Right cardiac atrium (tissue), 5 donors: ENCODE results near the gene BACH1. TPM values are rescaled to one million over a fixed set of nuclear protein-coding genes. Genes with fewer than 3 reads are reported as not detected.

ENCODE experiments used
- ATAC-seq, 2 donors: fragments of 200-7000 bp; cut with Tn5 transposase; one replicate each; pipeline versions ENCODE4 v1.8.0 to v1.9.1; 2020; ENCODE audit warnings: moderate library complexity in 2 of 2, mild to moderate bottlenecking in 1 of 2
- DNase-seq, 3 donors: peaks; one replicate each; pipeline ENCODE4 v3.0.0-alpha.2; 2020
- H3K27ac ChIP-seq: one replicate; pipeline ENCODE4 v1.5.1; 2013; ENCODE audit warnings: mild to moderate bottlenecking, low read length, control low read depth, moderate library complexity
- H3K27me3 ChIP-seq: one replicate; pipeline ENCODE4 v1.6.1; 2013; ENCODE audit not compliant: control insufficient read depth, insufficient read depth
- H3K4me1 ChIP-seq: one replicate; pipeline ENCODE4 v1.6.1; 2013; ENCODE audit warnings: low read length; ENCODE audit not compliant: control insufficient read depth, insufficient read depth
- H3K4me3 ChIP-seq: one replicate; pipeline ENCODE4 v1.5.1; 2013; ENCODE audit warnings: low read length, control low read depth
- H3K9me3 ChIP-seq: one replicate; pipeline ENCODE4 v1.6.1; 2013; ENCODE audit warnings: low read length; ENCODE audit not compliant: control insufficient read depth
- WGBS: extraction: QIAGEN DNeasy Blood & Tissue Kit; methylation state at CpG from one replicate; pipeline ENCODE4 v1.1.7; 2013; 5-methylcytosine and 5-hydroxymethylcytosine counted together
- intact Hi-C, 4 donors: fragments of 100-400 bp; cut with DNase I; formaldehyde crosslinking; loops; one replicate each; pipeline versions ENCODE4 v1.11.0 to v1.14.0; 2022 to 2023
- polyA plus RNA-seq: library from polyadenylated mRNA; stranded (reverse); fragments of 200-250 nt; gene quantifications from one replicate; pipeline ENCODE4 v1.2.3, GENCODE V29; 2013
- total RNA-seq, 4 donors: library from RNA; stranded (reverse); fragmentation: NEBNext Ultra II Directional; extraction: Animal tissue kit (Norgen Biotek cat#: 25700); gene quantifications; one replicate each; pipeline ENCODE4 v1.2.1, GENCODE V29; 2021
- donor health status: healthy with polysubstance abuse.
- donor health status: DM: no; HTN: yes; CAD: no.
- donor health status: DM: no; HTN: no; CAD: no.
- donor health status: DM: no; HTN: yes; CAD: no; lungs with severe emphysema.
- donor health status: DM: yes; HTN: yes; CAD: no.

BACH1 gene
- total and polyA plus RNA-seq, 5 donors: 5.0 to 68.3 (median 46.8) TPM

DNA sequence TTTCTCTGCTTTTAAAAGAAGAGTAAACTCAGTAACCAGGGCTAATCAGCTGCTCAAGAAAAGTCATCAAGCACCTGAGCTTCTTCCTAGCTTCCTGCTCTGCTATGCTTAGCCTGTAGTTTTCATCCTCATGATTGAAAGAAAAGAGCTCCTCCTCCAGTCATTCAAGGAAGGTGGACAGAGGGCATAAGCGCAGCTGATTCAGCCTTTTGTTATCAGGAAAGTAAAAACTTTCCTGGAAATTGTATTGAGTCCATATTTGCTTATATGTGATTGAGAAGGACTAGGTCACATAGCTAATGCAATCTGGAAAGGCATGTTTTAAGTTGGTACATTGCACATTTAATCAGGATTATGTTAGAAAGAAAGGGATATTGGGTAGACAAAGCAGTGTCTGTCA is 8.5 kb upstream of the BACH1 start:
- WGBS: 85% methylated on average over 1 of the region's 1 CpG

DNA sequence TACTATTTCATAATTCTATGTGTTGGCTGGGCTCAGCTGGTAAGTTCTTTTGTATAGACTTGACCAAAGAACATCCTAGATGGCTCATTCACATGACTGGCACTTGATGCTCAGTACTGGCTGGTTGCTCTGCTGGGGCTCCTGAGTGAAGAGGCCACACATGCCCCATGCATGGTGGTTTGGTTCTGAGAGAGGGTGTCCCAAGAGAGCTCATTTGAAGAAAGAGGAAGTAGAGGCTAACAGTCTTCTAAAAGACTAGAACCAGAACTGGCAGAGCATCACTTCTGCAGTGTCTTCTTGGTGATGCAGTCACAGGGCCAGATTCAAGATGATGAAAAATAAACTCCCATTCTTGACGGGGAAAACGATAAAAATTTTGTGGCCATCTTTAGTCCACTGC is 5.2 kb upstream of the BACH1 start:
- Histone ChIP-seq H3K4me1 (peaks cover 3% of the 10 kb centered on the region), H3K9me3 (no peaks in the 10 kb centered on the region), H3K27me3 (no peaks in the 10 kb centered on the region), H3K27ac (no peak overlapping the region), H3K4me3 (no peak overlapping the region)
- intact Hi-C loops: no loop called here
- 94% methylated on average over 2 of the region's 2 CpGs for WGBS
- ATAC-seq (no peak), DNase-seq (no peak)

More for the DNA sequence above, 8.5 kb upstream of the BACH1 start:
- intact Hi-C loops: no loop called here
- H3K9me3 ChIP-seq: no peaks in the 10 kb centered on the region
- H3K27ac ChIP-seq: no peak overlapping the region
- H3K4me3 ChIP-seq: no peak overlapping the region
- no peaks in the 10 kb centered on the region for H3K27me3 ChIP-seq
- H3K4me1 ChIP-seq: peaks cover 6% of the 10 kb centered on the region
- ATAC-seq: no peak
- DNase-seq: no peak

DNA sequence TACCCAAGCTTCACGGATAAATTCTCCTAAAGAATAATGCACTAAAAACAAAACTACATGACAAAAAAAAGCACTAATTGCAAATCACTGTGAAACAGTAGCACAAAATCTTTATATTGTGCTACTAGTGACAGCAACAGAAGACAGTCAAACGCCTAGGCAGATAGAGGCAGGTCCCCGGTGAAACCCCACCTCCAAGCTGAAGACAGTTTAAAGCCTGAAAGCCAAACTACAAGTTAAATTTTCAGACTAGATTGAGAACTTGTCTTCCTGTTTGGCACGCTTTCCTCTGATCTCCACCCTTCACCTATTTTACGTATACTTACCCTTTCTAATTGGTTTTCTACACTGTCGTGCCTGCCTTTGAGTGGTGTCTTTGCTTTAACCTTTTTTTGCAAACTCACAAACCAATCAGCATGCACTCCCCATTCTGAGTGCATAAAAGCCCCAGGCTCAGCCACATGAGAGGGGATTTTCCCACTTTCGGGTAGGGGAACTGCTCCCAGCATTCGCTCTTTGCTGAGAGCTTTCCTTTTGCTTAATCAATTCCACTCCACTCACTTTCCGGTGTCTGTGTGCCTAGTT is 3.6 kb upstream of the BACH1 start:
- H3K9me3 ChIP-seq: no peaks in the 10 kb centered on the region
- peaks cover 3% of the 10 kb centered on the region for H3K4me1 ChIP-seq
- no peaks in the 10 kb centered on the region for H3K27me3 ChIP-seq
- H3K27ac ChIP-seq: no peak overlapping the region
- DNase-seq (no peak), ATAC-seq (no peak)
- no peak overlapping the region for H3K4me3 ChIP-seq
- intact Hi-C loops: loop anchor here in 1 of 4 donors (5.0 kb wide), 1 partner anchor 128 kb away; no protein-coding TSS in a partner anchor
- 92% methylated on average over 9 of the region's 9 CpGs for WGBS

DNA sequence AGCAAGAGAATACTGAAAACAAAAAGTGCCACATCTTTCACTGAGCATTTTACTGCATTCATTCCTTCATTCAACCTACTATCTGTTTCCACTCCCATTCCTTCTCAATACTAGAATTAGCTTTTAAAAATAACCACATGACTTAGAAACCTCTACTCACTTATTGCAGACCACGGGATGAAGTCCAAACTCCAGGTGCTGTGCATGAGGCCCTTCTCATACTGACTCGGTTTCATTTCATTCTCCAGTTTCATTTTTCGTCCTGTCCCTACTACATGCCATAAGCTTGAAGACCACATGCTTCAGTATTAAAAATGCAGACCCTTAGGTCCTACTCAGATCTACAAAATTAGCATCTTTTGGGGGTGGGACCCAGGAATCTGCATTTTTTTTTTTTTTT is 2.3 kb upstream of the BACH1 start:
- no peak for DNase-seq
- Histone ChIP-seq H3K27ac (no peak overlapping the region), H3K4me1 (peaks cover 5% of the 10 kb centered on the region), H3K9me3 (no peaks in the 10 kb centered on the region), H3K4me3 (no peak overlapping the region), H3K27me3 (no peaks in the 10 kb centered on the region)
- ATAC-seq: no peak
- 90% methylated on average over 3 of the region's 3 CpGs for WGBS
- intact Hi-C loops: loop anchor here in 1 of 4 donors (5.0 kb wide), 1 partner anchor 129 kb away; no protein-coding TSS in a partner anchor

DNA sequence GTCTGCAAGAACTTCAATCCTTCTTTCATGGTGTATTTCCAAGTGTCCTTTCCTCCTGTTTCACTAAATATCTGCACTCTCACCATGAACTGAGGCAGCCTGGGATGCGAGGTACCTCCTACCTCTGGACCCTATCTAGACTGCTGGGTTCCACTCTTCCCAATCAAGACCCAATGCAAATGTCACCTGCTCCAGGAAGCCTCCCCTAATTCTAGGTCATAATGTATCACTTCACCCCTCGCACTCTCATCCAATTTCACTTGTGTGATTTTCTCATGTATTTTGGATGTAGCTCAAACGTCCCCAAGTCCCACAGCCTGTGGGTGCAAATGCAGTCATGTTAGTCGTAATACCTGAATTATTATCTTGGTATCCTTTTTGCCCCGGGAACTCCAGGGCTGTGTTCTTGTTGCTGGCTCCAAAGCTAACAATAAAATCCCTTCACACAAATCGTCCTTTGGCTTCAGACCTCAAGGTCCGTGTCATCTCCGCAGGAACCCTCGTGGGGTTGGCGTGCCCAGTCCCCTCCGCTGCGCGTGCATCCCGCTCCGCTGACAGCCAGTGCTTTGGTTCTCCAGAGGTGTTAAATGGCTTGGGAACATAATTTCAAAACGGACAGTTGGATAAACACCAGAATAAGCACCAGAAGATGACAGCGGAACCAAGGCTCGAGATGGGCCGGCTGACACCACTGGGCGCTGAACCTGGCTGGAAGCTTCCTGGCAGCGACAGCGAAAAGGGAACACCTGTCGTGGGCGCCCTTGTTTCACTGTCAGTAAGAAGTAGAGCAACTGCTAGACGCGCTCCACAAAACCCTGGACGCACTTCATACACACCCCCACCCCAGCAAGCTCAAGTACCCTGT is 1.0 kb upstream of the BACH1 start:
- DNase-seq: peak in 1 of 3 donors; percentile 45
- 83% methylated on average over 27 of the region's 27 CpGs for WGBS
- intact Hi-C loops: loop anchor here in 1 of 4 donors (5.0 kb wide), 1 partner anchor 130 kb away; no protein-coding TSS in a partner anchor
- no peak for ATAC-seq
- no peaks in the 10 kb centered on the region for H3K9me3 ChIP-seq
- peak overlapping the region; percentile 99 for H3K4me3 ChIP-seq
- peaks cover 9% of the 10 kb centered on the region for H3K4me1 ChIP-seq
- H3K27me3 ChIP-seq: no peaks in the 10 kb centered on the region
- H3K27ac ChIP-seq: no peak overlapping the region

DNA sequence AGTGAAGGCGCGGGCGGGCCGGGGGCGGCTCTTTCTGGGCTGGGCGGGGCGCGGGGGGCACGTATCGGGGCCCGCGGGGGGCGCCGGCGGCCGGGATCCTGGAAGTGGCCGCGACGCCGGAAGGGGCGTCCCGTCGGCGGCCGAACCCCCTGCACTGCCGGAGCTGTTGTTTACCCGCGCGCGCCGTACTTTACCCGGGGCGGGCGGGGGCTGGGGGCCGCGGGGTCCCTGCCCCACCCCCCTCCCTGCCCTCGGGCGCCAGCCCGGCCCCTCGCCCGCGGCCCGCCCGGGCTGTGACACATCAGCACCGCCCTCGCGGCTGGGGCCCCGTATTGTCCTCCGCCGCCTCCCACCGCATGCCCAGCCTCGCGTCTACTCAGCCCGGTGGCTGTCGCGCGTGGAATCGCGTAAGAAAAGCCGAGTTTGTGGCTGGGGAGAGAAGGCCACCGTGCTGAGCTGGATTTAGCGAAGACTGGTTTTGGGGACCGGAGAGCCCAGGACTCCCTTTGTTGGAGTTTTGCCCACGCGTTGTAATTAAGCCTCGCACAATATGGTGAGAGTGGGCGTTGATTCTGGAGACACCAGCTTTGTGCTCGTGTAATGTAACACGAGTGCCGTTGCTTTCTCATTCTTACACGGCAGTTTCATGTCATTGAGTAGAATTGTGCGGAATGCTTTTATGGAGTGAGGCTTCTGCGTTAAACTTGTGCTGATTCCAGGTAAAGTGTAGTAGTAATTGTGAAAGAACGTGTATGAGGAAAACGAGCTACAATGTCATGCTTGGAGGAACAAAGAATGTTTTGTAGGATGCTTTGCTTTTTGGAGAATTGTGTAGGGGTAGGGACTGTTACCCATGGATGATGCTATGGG is 559 bp downstream of the BACH1 start:
- Histone ChIP-seq H3K4me3 (peak overlapping the region; percentile 99), H3K9me3 (no peaks in the 10 kb centered on the region), H3K27ac (peak overlapping the region; percentile 77), H3K27me3 (no peaks in the 10 kb centered on the region), H3K4me1 (peaks cover 9% of the 10 kb centered on the region)
- WGBS: under 1% methylated on average over 75 of the region's 75 CpGs
- peak; percentile 68 to 87 (median 84) for DNase-seq
- intact Hi-C loops: loop anchor here in 1 of 4 donors (5.0 kb wide), 1 partner anchor 132 kb away; no protein-coding TSS in a partner anchor
- peak; percentile 73 to 81 for ATAC-seq

DNA sequence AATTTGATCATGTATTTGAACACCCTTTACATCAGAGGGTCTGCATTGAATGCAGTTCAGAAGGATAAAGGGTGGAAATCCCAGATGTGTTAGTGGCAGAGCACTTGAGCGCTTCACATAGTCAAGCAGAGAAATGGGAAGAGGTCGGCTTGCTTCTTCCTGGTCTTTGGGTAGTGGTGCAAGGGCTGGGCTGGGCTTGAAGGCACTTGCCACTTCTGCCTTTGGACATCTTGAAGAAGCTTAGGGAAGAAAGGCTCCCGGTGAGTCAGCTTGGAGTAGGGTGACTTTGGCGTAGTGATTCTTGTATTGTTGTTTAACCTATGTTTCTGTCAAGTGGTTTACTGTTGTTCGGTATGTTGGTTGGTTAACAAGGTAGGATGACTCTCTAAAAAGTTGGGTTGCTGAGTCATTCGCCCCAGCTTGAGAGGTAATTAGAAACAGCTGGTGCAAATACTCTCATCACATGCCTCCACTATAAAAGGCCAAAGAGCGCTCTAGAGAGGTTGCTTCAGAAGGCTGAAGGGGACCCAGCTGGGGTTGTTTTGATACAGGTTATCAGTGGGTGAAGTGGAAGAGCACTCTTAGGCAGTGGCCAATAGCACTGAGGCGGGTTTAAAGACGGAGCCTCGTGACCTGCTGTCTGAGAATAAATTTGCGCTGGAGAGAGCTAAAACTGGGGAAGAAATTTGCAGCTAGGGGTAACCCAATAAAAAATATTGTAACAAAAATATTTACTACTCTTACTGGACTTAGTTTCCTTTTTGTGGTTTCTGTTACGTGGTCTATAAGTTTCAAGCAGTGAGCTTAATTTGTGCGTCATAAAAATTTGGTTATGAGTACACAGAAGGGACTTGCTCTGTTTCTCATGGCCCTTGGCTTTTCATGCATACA is 1.4 kb downstream of the BACH1 start:
- Histone ChIP-seq H3K27ac (peak overlapping the region; percentile 77), H3K4me3 (peak overlapping the region; percentile 99), H3K27me3 (no peaks in the 10 kb centered on the region), H3K9me3 (no peaks in the 10 kb centered on the region), H3K4me1 (peaks cover 9% of the 10 kb centered on the region)
- 28% methylated on average over 13 of the region's 13 CpGs for WGBS
- DNase-seq (peak; percentile 44 to 67 (median 64)), ATAC-seq (peak; percentile 11 to 13)
- intact Hi-C loops: loop anchor here in 1 of 4 donors (5.0 kb wide), 1 partner anchor 133 kb away; no protein-coding TSS in a partner anchor

DNA sequence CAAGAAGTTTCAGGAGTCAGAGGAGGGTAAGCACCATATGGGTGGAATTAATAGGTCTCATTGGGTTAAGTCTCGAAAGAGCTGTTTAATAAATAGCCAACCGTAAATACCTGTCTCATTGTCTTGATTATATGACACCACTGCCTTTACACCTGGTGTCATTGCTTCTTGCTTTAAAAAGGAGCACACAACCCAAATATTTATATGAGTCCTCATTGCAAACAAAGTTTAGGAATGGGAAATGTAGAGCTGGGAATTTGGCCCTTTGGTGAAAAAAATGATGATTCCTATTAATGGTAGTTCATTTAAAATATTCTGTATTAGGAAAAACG is 2.1 kb downstream of the BACH1 start:
- peak overlapping the region; percentile 99 for H3K4me3 ChIP-seq
- ATAC-seq: no peak
- no peak for DNase-seq
- no peaks in the 10 kb centered on the region for H3K9me3 ChIP-seq
- H3K27me3 ChIP-seq: no peaks in the 10 kb centered on the region
- no peak overlapping the region for H3K27ac ChIP-seq
- intact Hi-C loops: no loop called here
- peaks cover 11% of the 10 kb centered on the region for H3K4me1 ChIP-seq
- 62% methylated on average over 3 of the region's 3 CpGs for WGBS

DNA sequence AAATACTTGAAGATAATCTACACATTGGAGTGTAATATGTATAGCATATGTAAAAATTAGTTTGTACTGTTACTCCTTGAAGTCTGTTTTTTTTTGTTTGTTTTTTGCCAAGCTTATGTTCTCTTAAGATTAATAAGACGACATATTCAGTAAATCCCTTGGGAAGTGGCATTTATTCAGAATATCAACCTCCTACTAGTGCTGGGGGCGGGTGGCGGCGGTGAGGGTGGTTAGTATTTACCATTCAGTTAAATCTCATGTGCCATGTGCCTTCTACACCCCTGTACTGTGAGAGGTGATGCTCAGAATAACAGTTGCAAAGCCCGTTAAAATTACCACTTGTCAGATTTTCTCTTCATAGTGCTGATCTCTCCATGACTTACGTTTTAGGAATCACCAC is 3.0 kb downstream of the BACH1 start:
- H3K4me3 ChIP-seq: no peak overlapping the region
- no peak for ATAC-seq
- H3K4me1 ChIP-seq: peaks cover 15% of the 10 kb centered on the region
- no peak overlapping the region for H3K27ac ChIP-seq
- no peaks in the 10 kb centered on the region for H3K9me3 ChIP-seq
- no peaks in the 10 kb centered on the region for H3K27me3 ChIP-seq
- intact Hi-C loops: no loop called here
- DNase-seq: no peak
- WGBS: 54% methylated on average over 6 of the region's 6 CpGs

DNA sequence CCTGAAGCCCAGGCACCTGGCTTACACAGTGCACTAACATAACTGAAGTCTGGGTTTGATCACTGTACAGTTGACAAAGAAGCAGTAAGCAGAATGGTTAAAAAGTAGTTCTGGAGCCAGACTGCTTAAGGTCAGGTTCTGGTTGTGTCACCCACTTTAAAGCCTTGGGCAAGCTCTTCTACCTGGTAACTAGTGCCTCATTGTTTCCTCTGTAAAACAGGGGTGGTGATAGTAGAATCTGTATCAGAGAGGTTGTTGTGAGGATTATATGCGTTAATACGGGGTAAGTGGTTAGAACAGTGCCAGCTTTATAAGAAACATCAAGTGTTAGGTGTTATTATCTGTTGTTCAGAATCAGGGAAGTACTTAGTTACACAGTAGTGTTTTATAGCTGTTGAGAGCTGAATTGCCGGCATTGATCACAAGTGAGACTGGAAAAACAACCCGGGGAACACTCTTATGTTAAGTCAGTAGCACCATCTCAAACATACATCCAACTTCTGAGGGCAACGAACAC is 3.7 kb downstream of the BACH1 start:
- no peak overlapping the region for H3K27ac ChIP-seq
- intact Hi-C loops: no loop called here

More for the DNA sequence above, 3.7 kb downstream of the BACH1 start:
- Histone ChIP-seq H3K4me3 (no peak overlapping the region), H3K27me3 (no peaks in the 10 kb centered on the region), H3K9me3 (no peaks in the 10 kb centered on the region), H3K4me1 (peaks cover 17% of the 10 kb centered on the region)
- 43% methylated on average over 5 of the region's 5 CpGs for WGBS
- DNase-seq (no peak), ATAC-seq (no peak)
